GM04504 (cell line): Measurements from ENCODE around the gene LPAR3.

Experiments used
- DNase-seq: peaks from one replicate; pipeline ENCODE4 v3.0.0-alpha.2; 2012; ENCODE audit warnings: low read depth

The LPAR3 gene

GRCh38 chr1:84825161-84825560 lies 67.8 kb downstream of the LPAR3 start:
- no peak for DNase-seq

- DNase-seq, result no peak
Observed at GRCh38 chr1:84823991-84824390, 69.0 kb downstream of the LPAR3 start.

GRCh38 chr1:84823511-84823910 lies 69.5 kb downstream of the LPAR3 start:
- DNase-seq, result no peak

- DNase-seq, result no peak
Observed at GRCh38 chr1:84810343-84810742, 82.7 kb downstream of the LPAR3 start.

GRCh38 chr1:84809023-84809422 lies 84.0 kb downstream of the LPAR3 start:
- DNase-seq, result no peak

- no peak for DNase-seq
Observed at GRCh38 chr1:84803604-84804003, 89.4 kb downstream of the LPAR3 start.

- no peak for DNase-seq
Observed at GRCh38 chr1:84802567-84803232, 90.3 kb downstream of the LPAR3 start.

- no peak for DNase-seq
Observed at GRCh38 chr1:84800090-84801073, 92.6 kb downstream of the LPAR3 start.

- DNase-seq, result no peak
Observed at GRCh38 chr1:84797603-84798002, 95.4 kb downstream of the LPAR3 start.

GRCh38 chr1:84795966-84796600 lies 96.9 kb downstream of the LPAR3 start:
- DNase-seq, result no peak

GRCh38 chr1:84795213-84795612 lies 97.8 kb downstream of the LPAR3 start:
- no peak for DNase-seq

- DNase-seq, result no peak
Observed at GRCh38 chr1:84792421-84792820, 100.6 kb downstream of the LPAR3 start.

- DNase-seq, result no peak
Observed at GRCh38 chr1:84789014-84789413, 104.0 kb downstream of the LPAR3 start.

GRCh38 chr1:84785271-84786036 lies 107.6 kb downstream of the LPAR3 start:
- DNase-seq, result no peak

- DNase-seq, result no peak
Observed at GRCh38 chr1:84782881-84783280, 110.1 kb downstream of the LPAR3 start.

GRCh38 chr1:84781946-84782771 lies 110.8 kb downstream of the LPAR3 start:
- peak; percentile 13 for DNase-seq

- DNase-seq, result no peak
Observed at GRCh38 chr1:84780000-84780716, 112.8 kb downstream of the LPAR3 start.

GRCh38 chr1:84776639-84777038 lies 116.4 kb downstream of the LPAR3 start:
- no peak for DNase-seq

- no peak for DNase-seq
Observed at GRCh38 chr1:84775535-84775920, 117.5 kb downstream of the LPAR3 start.
